H7 (cell line): ENCODE measurements around the gene OR7C1. TPM values are rescaled to one million over a fixed set of nuclear protein-coding genes. Genes with fewer than 3 reads are reported as not detected.

ENCODE experiments used
- DNase-seq: peaks from one replicate; pipeline ENCODE4 v3.0.0; 2012
- H3K27me3 ChIP-seq: 2 replicates; pipeline ENCODE4 v1.6.0; 2011; ENCODE audit warnings: mild to moderate bottlenecking, low read length; ENCODE audit not compliant: control insufficient read depth, insufficient read depth
- H3K36me3 ChIP-seq: replicated peaks from 2 replicates; pipeline ENCODE4 v1.5.1; 2011; ENCODE audit warnings: low read length; ENCODE audit not compliant: control insufficient read depth, insufficient read depth
- H3K4me3 ChIP-seq: 2 replicates; pipeline ENCODE4 v1.5.1; 2011; ENCODE audit warnings: low read depth, mild to moderate bottlenecking, control low read depth, low read length, moderate library complexity; ENCODE audit not compliant: insufficient read depth
- total RNA-seq: library from RNA; depleted of rRNA; stranded (reverse); fragments of >200 nt; shearing (Covaris generic); gene quantifications from 2 replicates; pipeline ENCODE4 v1.2.3, GENCODE V29; 2014; rRNA removed

OR7C1 gene
- not detected in 2 replicates for total RNA-seq

- DNase-seq = peak; percentile 38
- Histone ChIP-seq H3K4me3 (no peak within 1 kb of the TSS), H3K27me3 (no peaks in the 10 kb centered on the region), H3K36me3 (no peaks in the 10 kb centered on the region)
Observed at GRCh38 chr19:14835011-14835410, at the start of gene OR7C1, which contains the start of gene OR7A5. TSS of gene OR7C1 (minus strand) at chr19:14835185. CDS start at chr19:14800136, 35,049 bp downstream. TSS of gene OR7A5 (minus strand) at chr19:14835185. CDS start at chr19:14828241, 6,944 bp downstream.

GRCh38 chr19:14871619-14872230, 36.7 kb upstream of the OR7C1 start:
- H3K4me3 ChIP-seq = no peak overlapping the region
- H3K27me3 ChIP-seq = no peaks in the 10 kb centered on the region
- peak; percentile 32 for DNase-seq
- no peaks in the 10 kb centered on the region for H3K36me3 ChIP-seq

GRCh38 chr19:14868497-14868896, 33.5 kb upstream of the OR7C1 start:
- H3K27me3 ChIP-seq = no peaks in the 10 kb centered on the region
- DNase-seq = no peak
- no peak overlapping the region for H3K4me3 ChIP-seq
- no peaks in the 10 kb centered on the region for H3K36me3 ChIP-seq

- no peaks in the 10 kb centered on the region for H3K36me3 ChIP-seq
- H3K4me3 ChIP-seq = no peak within 1 kb of the TSS
- H3K27me3 ChIP-seq = no peaks in the 10 kb centered on the region
- DNase-seq = no peak
Observed at GRCh38 chr19:14848822-14849221, 13.8 kb upstream of the OR7C1 start, which contains the start of gene OR7A10. TSS of gene OR7A10 (minus strand) at chr19:14848922. CDS start at chr19:14841877, 7,045 bp downstream.

- Histone ChIP-seq H3K36me3 (no peaks in the 10 kb centered on the region), H3K4me3 (no peak overlapping the region), H3K27me3 (no peaks in the 10 kb centered on the region)
- no peak for DNase-seq
Observed at GRCh38 chr19:14843578-14843977, 8.6 kb upstream of the OR7C1 start.

GRCh38 chr19:14843169-14843568, 8.2 kb upstream of the OR7C1 start:
- Histone ChIP-seq H3K36me3 (no peaks in the 10 kb centered on the region), H3K27me3 (no peaks in the 10 kb centered on the region), H3K4me3 (no peak overlapping the region)
- DNase-seq = no peak

- no peak for DNase-seq
- Histone ChIP-seq H3K27me3 (no peaks in the 10 kb centered on the region), H3K4me3 (no peak overlapping the region), H3K36me3 (no peaks in the 10 kb centered on the region)
Observed at GRCh38 chr19:14840206-14840605, 5.2 kb upstream of the OR7C1 start.

GRCh38 chr19:14837391-14837790, 2.4 kb upstream of the OR7C1 start:
- Histone ChIP-seq H3K36me3 (no peaks in the 10 kb centered on the region), H3K27me3 (no peaks in the 10 kb centered on the region), H3K4me3 (no peak overlapping the region)
- DNase-seq = no peak

- Histone ChIP-seq H3K4me3 (no peak overlapping the region), H3K27me3 (no peaks in the 10 kb centered on the region), H3K36me3 (no peaks in the 10 kb centered on the region)
- no peak for DNase-seq
Observed at GRCh38 chr19:14830702-14831101, 4.3 kb downstream of the OR7C1 start.

GRCh38 chr19:14826006-14826405, 9.0 kb downstream of the OR7C1 start:
- no peaks in the 10 kb centered on the region for H3K36me3 ChIP-seq
- H3K27me3 ChIP-seq = no peaks in the 10 kb centered on the region
- DNase-seq = no peak
- H3K4me3 ChIP-seq = no peak overlapping the region

GRCh38 chr19:14821937-14822336, 13.0 kb downstream of the OR7C1 start:
- Histone ChIP-seq H3K27me3 (no peaks in the 10 kb centered on the region), H3K36me3 (no peaks in the 10 kb centered on the region), H3K4me3 (no peak overlapping the region)
- no peak for DNase-seq

- Histone ChIP-seq H3K27me3 (no peaks in the 10 kb centered on the region), H3K36me3 (no peaks in the 10 kb centered on the region), H3K4me3 (no peak overlapping the region)
- DNase-seq = no peak
Observed at GRCh38 chr19:14818588-14818987, 16.4 kb downstream of the OR7C1 start.

- H3K27me3 ChIP-seq = no peaks in the 10 kb centered on the region
- no peak overlapping the region for H3K4me3 ChIP-seq
- no peaks in the 10 kb centered on the region for H3K36me3 ChIP-seq
- DNase-seq = no peak
Observed at GRCh38 chr19:14817052-14817451, 17.9 kb downstream of the OR7C1 start.

- Histone ChIP-seq H3K4me3 (no peak overlapping the region), H3K36me3 (no peaks in the 10 kb centered on the region), H3K27me3 (no peaks in the 10 kb centered on the region)
- DNase-seq = no peak
Observed at GRCh38 chr19:14814982-14815652, 19.9 kb downstream of the OR7C1 start.

GRCh38 chr19:14809272-14810057, 25.5 kb downstream of the OR7C1 start:
- H3K4me3 ChIP-seq = no peak overlapping the region
- no peak for DNase-seq
- no peaks in the 10 kb centered on the region for H3K36me3 ChIP-seq
- no peaks in the 10 kb centered on the region for H3K27me3 ChIP-seq
